GM12878 (cell line): Measurements from ENCODE around the gene CCDC14. TPM values are rescaled to one million over a fixed set of nuclear protein-coding genes. Genes with fewer than 3 reads are reported as not detected.

Experiments used
- ATAC-seq: fragments of 200-7000 bp; cut with Tn5 transposase; 3 replicates; pipeline ENCODE4 v1.9.1; 2020; ENCODE audit warnings: mild to moderate bottlenecking, moderate library complexity
- BruUV-seq: library from RNA; stranded (reverse); fragments of 400-500 nt; replicated peaks from 2 replicates; lab custom pipeline; 2021; lab: Mats Ljungman, UMichigan
- CTCF ChIA-PET: fragments of 300-600 bp; sonication (Branson Sonifier 250); formaldehyde crosslinking; extraction: SDS; loops from one replicate; lab custom pipeline; 2021; ENCODE audit warnings: inconsistent platforms; lab: Yijun Ruan, JAX
- POLR2A ChIA-PET: fragments of 350-600 bp; formaldehyde crosslinking; extraction: SDS; loops from one replicate; lab custom pipeline; 2021; ENCODE audit warnings: inconsistent platforms; lab: Charles Lee
- RAD21 ChIA-PET: fragments of 300-600 bp; sonication (Branson Sonifier 250); formaldehyde crosslinking; loops from one replicate; lab custom pipeline; 2023; ENCODE audit warnings: antibody characterized with exemption; ENCODE audit not compliant: unreplicated experiment; lab: Charles Lee
- SMC1A ChIA-PET: fragments of 300-600 bp; sonication (Branson Sonifier 250); formaldehyde crosslinking; loops from one replicate; lab custom pipeline; 2023; ENCODE audit not compliant: unreplicated experiment, uncharacterized antibody; lab: Charles Lee
- DNase-seq: peaks from one replicate; pipeline ENCODE4 v3.0.0-alpha.2; 2011; ENCODE audit warnings: low read depth, low spot score
- FAIRE-seq: peaks from 3 replicates; lab custom pipeline; 2011; peaks lifted over from hg19 to GRCh38; lab: Jason Lieb, UNC
- H2AFZ ChIP-seq: 2 replicates; pipeline ENCODE4 v1.6.0; 2011; ENCODE audit warnings: low read depth, low read length, control low read depth; ENCODE audit not compliant: control insufficient read depth
- H3K27ac ChIP-seq: 2 replicates; pipeline ENCODE4 v1.5.1; 2011; ENCODE audit warnings: control low read depth; ENCODE audit not compliant: control insufficient read depth, insufficient read depth
- H3K27me3 ChIP-seq, 2 experiments: replicated peaks in 1 of 2; 2 replicates each; pipeline versions ENCODE4 v1.6.0 to v1.6.1; 2011; ENCODE audit warnings: low read length in 1 of 2; ENCODE audit not compliant: control insufficient read depth in 2 of 2, insufficient read depth in 2 of 2
- H3K36me3 ChIP-seq, 2 experiments: 2 replicates each; pipeline ENCODE4 v1.5.1; 2011; ENCODE audit warnings: low read length in 1 of 2; ENCODE audit not compliant: control insufficient read depth in 2 of 2, insufficient read depth in 2 of 2
- H3K4me1 ChIP-seq: 2 replicates; pipeline ENCODE4 v1.6.1; 2011; ENCODE audit warnings: mild to moderate bottlenecking, low read length, moderate library complexity, mixed read lengths; ENCODE audit not compliant: control insufficient read depth, insufficient read depth
- H3K4me2 ChIP-seq: 2 replicates; pipeline ENCODE4 v1.6.0; 2011; ENCODE audit warnings: control low read depth; ENCODE audit not compliant: control insufficient read depth, insufficient read depth
- H3K4me3 ChIP-seq: fragments of 200-600 bp; sonication (generic); 2 replicates; pipeline ENCODE4 v1.5.1; 2016
- H3K79me2 ChIP-seq: 2 replicates; pipeline ENCODE4 v1.6.0; 2011; ENCODE audit warnings: low read length; ENCODE audit not compliant: control insufficient read depth, insufficient read depth
- H3K9ac ChIP-seq: 2 replicates; pipeline ENCODE4 v1.8.0; 2011; ENCODE audit warnings: low read length, control low read depth, mixed read lengths; ENCODE audit not compliant: control insufficient read depth, insufficient read depth
- H3K9me3 ChIP-seq: replicated peaks from 3 replicates; pipeline ENCODE4 v1.5.1; 2011; ENCODE audit warnings: mild to moderate bottlenecking, low read length; ENCODE audit not compliant: control insufficient read depth, insufficient read depth
- H4K20me1 ChIP-seq: 2 replicates; pipeline ENCODE4 v1.6.0; 2011; ENCODE audit not compliant: control insufficient read depth, insufficient read depth
- CEBPZ ChIP-seq: fragments of 150-350 bp; IDR thresholded peaks from 2 replicates; pipeline ENCODE4 v1.6.1; 2016; ENCODE audit warnings: low read depth, low read length
- CTCF ChIP-seq, 3 experiments: IDR thresholded peaks in 2 of 3; conservative IDR thresholded peaks in 1 of 3; 2 replicates each; pipeline ENCODE4 v1.5.1; 2011; ENCODE audit warnings: low read depth in 3 of 3, low read length in 3 of 3, mild to moderate bottlenecking in 3 of 3, control low read depth in 2 of 3, moderate library complexity in 2 of 3, inconsistent platforms in 1 of 3, mixed read lengths in 1 of 3; ENCODE audit not compliant: control insufficient read depth in 2 of 3, insufficient read depth in 1 of 3; ENCODE audit errors: extremely low read depth in 1 of 3
- ELK1 ChIP-seq: IDR thresholded peaks from 2 replicates; pipeline ENCODE4 v1.6.1; 2012; ENCODE audit warnings: low read depth, low read length, improper control_type of control experiment
- HDGF ChIP-seq: fragments of 450-650 bp; IDR thresholded peaks from 2 replicates; pipeline ENCODE4 v1.6.1; 2016; ENCODE audit warnings: antibody characterized with exemption
- IRF5 ChIP-seq: fragments of 450-650 bp; IDR thresholded peaks from 2 replicates; pipeline ENCODE4 v1.6.1; 2017; ENCODE audit warnings: borderline replicate concordance
- NFXL1 ChIP-seq: fragments of 450-650 bp; IDR thresholded peaks from 2 replicates; pipeline ENCODE4 v1.6.1; 2017; ENCODE audit warnings: antibody characterized with exemption, mild to moderate bottlenecking, borderline replicate concordance
- POLR2AphosphoS2 ChIP-seq: IDR thresholded peaks from 2 replicates; pipeline ENCODE4 v1.6.1; 2011; ENCODE audit warnings: low read depth, mild to moderate bottlenecking, low read length, improper control_type of control experiment, moderate library complexity
- POLR2AphosphoS5 ChIP-seq: IDR thresholded peaks from 2 replicates; pipeline ENCODE4 v1.6.1; 2011; ENCODE audit warnings: mild to moderate bottlenecking, low read length, inconsistent platforms
- TAF1 ChIP-seq: IDR thresholded peaks from 2 replicates; pipeline ENCODE4 v1.6.1; 2011; ENCODE audit warnings: mild to moderate bottlenecking, low read depth, low read length, borderline replicate concordance
- TARDBP ChIP-seq: IDR thresholded peaks from 2 replicates; pipeline ENCODE4 v1.6.1; 2016; ENCODE audit warnings: borderline replicate concordance
- TCF3 ChIP-seq: IDR thresholded peaks from 2 replicates; pipeline ENCODE4 v1.6.1; 2012; ENCODE audit warnings: low read depth, mild to moderate bottlenecking, low read length, borderline replicate concordance; ENCODE audit not compliant: insufficient read depth
- WRNIP1 ChIP-seq: IDR thresholded peaks from 2 replicates; pipeline ENCODE4 v1.6.1; 2011; ENCODE audit warnings: low read depth, low read length, improper control_type of control experiment, borderline replicate concordance
- WGBS: methylation state at CpG from one replicate; pipeline ENCODE4 v1.1.6; 2016; ENCODE audit warnings: low lambda C conversion rate; ENCODE audit not compliant: insufficient replicate concordance, insufficient coverage; ENCODE audit errors: missing lambda C conversion rate; 5-methylcytosine and 5-hydroxymethylcytosine counted together
- in situ Hi-C: fragments of 300-500 bp; cut with MboI; formaldehyde crosslinking; loops from 9 replicates; pipeline ENCODE4 v1.14.3; 2018; ENCODE audit warnings: mixed read lengths
- intact Hi-C: fragments of 100-400 bp; cut with micrococcal nuclease; formaldehyde crosslinking; loops from one replicate; pipeline ENCODE4 v1.14.2; 2022; ENCODE audit not compliant: unreplicated experiment
- polyA plus RNA-seq, 11 experiments: library from polyadenylated mRNA; depleted of rRNA in 4 of 11; unstranded in 6 of 11; stranded (reverse) in 5 of 11; fragments of >200 nt; fragmentation: Nextera tagmentation in 4 of 11; fragmentation: Illumina TruSeq in 1 of 11; extraction: Ambion mirVana in 4 of 11; extraction: Trizol in 1 of 11; gene quantifications; 1 replicate in 1 of 11; 2 replicates in 10 of 11; pipeline versions ENCODE4 v1.2.1 to v1.2.3, GENCODE V29; 2011 to 2016; ENCODE audit warnings: inconsistent platforms in 2 of 11, missing spikeins in 2 of 11, low read depth in 1 of 11
- total RNA-seq, 4 experiments: library from RNA; depleted of rRNA in 3 of 4; stranded (reverse); fragments of >200 nt in 3 of 4; fragmentation: Illumina TruSeq in 1 of 4; extraction: Trizol in 1 of 4; gene quantifications; 2 replicates each; pipeline versions ENCODE4 v1.2.1 to v1.2.3, GENCODE V29; 2013 to 2021

The CCDC14 gene
- total and polyA plus RNA-seq, 10 of the 15 experiments (the other 5 are each of a cell fraction or from before 2014, with no cell fraction given): 15.9 to 104 (median 43.0) TPM

- H3K36me3 ChIP-seq: peaks cover 2 to 20% of the 10 kb centered on the region in 2 experiments; a peak in 3 of 4 replicates
- FAIRE-seq (no peak), DNase-seq (no peak), ATAC-seq (no peak)
- no peak for TF ChIP-seq HDGF
- TF ChIP-seq WRNIP1: no peak
- TF ChIP-seq TARDBP: no peak
- TF ChIP-seq CTCF (IDR thresholded peaks at IDR 0.05 in 2 of 3, conservative IDR thresholded peaks at IDR 0.05 in 1 of 3; ENCODE audit: control insufficient read depth in 2 of 3, extremely low read depth in 1 of 3, insufficient read depth in 1 of 3, low read depth in 3 of 3, low read length in 3 of 3): no peak
- no peak for TF ChIP-seq TCF3
- TF ChIP-seq CEBPZ: no peak
- no peak for TF ChIP-seq NFXL1
- no peak for TF ChIP-seq ELK1
- no peak for TF ChIP-seq POLR2AphosphoS2
- no peak for TF ChIP-seq IRF5
- no peak for TF ChIP-seq TAF1
- no peak for TF ChIP-seq POLR2AphosphoS5
- no TSS peak for BruUV-seq
- H2AFZ ChIP-seq: no peak overlapping the region
- no peaks in the 10 kb centered on the region for H3K9me3 ChIP-seq
- H3K27me3 ChIP-seq: no peaks in the 10 kb centered on the region
- ChIA-PET POLR2A (no interaction called here), CTCF (interaction anchor here (0.7 to 3.1 kb wide), 6 partner anchors 10 to 340 kb away, joined by 3 to 17 read pairs (median 5); no protein-coding TSS in a partner anchor), RAD21 (interaction anchor here (1.3 to 1.6 kb wide), 2 partner anchors 38 to 41 kb away, joined by 3 to 9 read pairs; no protein-coding TSS in a partner anchor), SMC1A (interaction anchor here (0.9 to 2.4 kb wide), 4 partner anchors 13 to 517 kb away, joined by 3 to 7 read pairs (median 4); no protein-coding TSS in a partner anchor)
- no peak overlapping the region for H3K4me3 ChIP-seq
- WGBS: 45% methylated on average over 1 of the region's 1 CpG
- H3K9ac ChIP-seq: no peak overlapping the region
- H3K79me2 ChIP-seq: no peaks in the 10 kb centered on the region
- no peak overlapping the region for H3K27ac ChIP-seq
- no peak overlapping the region for H3K4me2 ChIP-seq
- in situ Hi-C loops (no loop called here), intact Hi-C loops (no loop called here)
- no peaks in the 10 kb centered on the region for H4K20me1 ChIP-seq
- no peaks in the 10 kb centered on the region for H3K4me1 ChIP-seq
Observed at GRCh38 chr3:123941542-123941941, 19.5 kb downstream of the CCDC14 start.
